Measurements from ENCODE around the gene FGFR3.

The FGFR3 gene

DNA sequence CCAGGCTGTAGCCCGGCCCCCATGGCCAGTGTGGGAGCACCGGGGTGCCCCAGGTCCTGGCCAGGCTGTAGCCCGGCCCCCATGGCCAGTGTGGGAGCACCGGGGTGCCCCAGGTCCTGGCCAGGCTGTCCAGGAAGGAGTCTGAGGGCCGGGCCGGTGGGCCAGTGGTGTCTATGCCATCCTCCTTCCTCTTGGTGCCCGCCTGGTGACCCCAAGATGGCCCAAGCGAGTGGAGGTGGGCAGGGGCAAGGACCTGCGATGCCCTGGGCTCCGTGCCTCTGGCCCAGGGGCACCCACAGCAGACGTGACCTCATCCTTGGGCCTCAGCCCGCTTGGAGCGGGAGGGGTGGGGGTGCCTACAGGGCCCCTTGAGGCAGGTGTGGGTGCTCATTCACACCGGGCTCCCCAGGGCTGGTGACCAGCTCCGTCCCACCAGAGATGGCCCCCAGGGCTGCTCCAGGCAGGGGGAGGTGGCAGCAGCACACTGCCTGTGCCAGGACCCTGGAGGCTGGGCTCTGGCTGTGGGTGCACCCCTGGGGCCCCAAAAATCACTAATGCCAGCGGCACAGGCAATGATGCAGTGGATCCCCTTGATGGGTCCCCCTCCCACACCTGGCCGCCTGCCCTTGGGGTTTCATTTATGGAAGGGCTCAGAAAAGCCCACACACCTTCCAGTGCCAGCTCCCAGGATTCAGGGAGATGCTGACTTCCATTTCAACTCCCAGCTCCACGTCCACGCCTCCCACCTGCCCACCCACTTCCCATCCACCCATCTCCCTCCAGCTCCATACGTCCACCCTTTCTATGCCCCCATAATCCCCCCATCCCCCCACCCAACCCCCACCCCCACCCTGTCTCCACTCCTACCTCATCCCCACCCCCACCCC, 36.0 kb upstream of the FGFR3 start:
- no peak for DNase-seq (ENCODE audit: low spot score)

- no peak for DNase-seq (ENCODE audit: low spot score)
Measured at GRCh38 chr4:1757836-1758235, 35.3 kb upstream of the FGFR3 start.

DNA sequence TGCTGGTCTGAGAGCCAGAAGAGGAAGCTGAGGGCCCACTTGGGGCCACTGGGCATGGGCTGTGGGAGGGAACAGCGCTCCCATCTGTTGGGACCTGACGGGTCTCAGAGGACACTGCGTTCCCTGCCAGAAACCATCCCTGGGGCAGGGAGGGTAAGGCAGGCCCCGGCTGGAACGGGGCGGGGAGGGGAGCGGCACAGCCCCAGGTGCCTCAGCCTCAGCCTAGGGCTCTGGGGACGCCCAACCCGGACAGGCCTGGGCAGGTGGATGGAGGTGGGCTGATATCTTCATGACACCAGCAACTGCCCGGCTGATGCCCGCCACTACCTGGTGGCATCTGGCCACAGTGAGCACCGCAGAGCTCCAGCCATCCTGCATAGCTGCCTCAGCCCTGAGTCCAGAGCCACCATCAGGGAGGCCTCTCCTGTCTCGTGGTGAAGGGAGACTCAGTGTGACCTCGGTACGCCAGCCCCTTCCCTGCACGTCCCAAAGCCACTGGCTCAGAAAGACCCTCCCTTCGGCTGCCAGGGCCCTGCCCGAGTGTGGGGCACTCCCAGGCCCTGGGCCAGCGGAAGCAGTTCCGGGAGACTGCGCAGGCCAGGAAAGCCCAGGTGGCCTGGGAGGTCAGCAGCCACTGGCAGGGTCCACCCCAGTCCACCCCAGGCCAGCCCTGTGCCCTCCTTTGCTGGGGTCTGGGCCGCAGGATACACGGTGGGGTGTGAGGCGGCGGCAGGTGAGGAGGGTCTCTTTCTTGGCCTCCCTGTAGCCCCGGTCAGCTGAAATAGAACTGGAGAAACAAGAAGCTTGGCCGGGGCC, 34.6 kb upstream of the FGFR3 start:
- DNase-seq (ENCODE audit: low spot score), result no peak

GRCh38 chr4:1759170-1759817, 33.8 kb upstream of the FGFR3 start:
- DNase-seq (ENCODE audit: low spot score), result no peak

GRCh38 chr4:1759818-1760223, 33.3 kb upstream of the FGFR3 start:
- DNase-seq (ENCODE audit: low spot score), result no peak

DNA sequence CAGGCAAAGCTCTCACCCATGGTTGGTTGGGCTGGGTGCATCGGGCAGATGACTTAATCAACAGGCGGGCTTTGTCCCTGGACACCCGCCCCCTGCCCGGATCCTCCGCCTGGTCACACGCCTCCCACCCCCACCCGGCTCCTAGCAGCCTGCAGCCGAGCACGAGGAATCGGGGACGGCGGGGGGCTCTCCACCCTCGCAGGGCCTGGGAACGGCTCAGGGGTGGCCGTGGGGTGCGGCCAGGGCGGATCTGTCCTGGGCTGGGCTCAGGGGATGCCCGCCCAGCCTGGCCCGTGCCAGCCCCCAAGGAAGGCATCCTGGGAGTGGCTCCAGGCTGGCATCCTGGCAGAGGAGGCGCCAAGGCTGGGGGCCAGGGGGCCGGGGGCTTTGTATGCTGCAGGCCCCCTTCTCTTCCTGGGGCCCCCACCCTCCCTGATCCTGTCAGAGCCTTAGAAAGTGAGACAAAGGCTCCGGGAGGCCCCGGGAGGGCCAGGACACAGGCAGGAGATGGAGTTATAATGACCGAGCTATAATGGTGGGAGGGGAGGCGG, 32.5 kb upstream of the FGFR3 start:
- DNase-seq (ENCODE audit: low spot score), result no peak

GRCh38 chr4:1761130-1761689, 31.9 kb upstream of the FGFR3 start:
- DNase-seq (ENCODE audit: low spot score), result no peak

GRCh38 chr4:1762264-1763010, 30.7 kb upstream of the FGFR3 start:
- no peak for DNase-seq (ENCODE audit: low spot score)

- no peak for DNase-seq (ENCODE audit: low spot score)
Measured at GRCh38 chr4:1763070-1763549, 30.0 kb upstream of the FGFR3 start.

GRCh38 chr4:1763550-1764080, 29.5 kb upstream of the FGFR3 start:
- peak; percentile 67 for DNase-seq (ENCODE audit: low spot score)

- DNase-seq (ENCODE audit: low spot score), result no peak
Measured at GRCh38 chr4:1764670-1765069, 28.4 kb upstream of the FGFR3 start.

GRCh38 chr4:1765409-1766072, 27.6 kb upstream of the FGFR3 start:
- no peak for DNase-seq (ENCODE audit: low spot score)

GRCh38 chr4:1766106-1767060, 26.7 kb upstream of the FGFR3 start:
- DNase-seq (ENCODE audit: low spot score), result peak; percentile 61

- DNase-seq (ENCODE audit: low spot score), result peak; percentile 79
Measured at GRCh38 chr4:1767061-1767769, 25.9 kb upstream of the FGFR3 start.

DNA sequence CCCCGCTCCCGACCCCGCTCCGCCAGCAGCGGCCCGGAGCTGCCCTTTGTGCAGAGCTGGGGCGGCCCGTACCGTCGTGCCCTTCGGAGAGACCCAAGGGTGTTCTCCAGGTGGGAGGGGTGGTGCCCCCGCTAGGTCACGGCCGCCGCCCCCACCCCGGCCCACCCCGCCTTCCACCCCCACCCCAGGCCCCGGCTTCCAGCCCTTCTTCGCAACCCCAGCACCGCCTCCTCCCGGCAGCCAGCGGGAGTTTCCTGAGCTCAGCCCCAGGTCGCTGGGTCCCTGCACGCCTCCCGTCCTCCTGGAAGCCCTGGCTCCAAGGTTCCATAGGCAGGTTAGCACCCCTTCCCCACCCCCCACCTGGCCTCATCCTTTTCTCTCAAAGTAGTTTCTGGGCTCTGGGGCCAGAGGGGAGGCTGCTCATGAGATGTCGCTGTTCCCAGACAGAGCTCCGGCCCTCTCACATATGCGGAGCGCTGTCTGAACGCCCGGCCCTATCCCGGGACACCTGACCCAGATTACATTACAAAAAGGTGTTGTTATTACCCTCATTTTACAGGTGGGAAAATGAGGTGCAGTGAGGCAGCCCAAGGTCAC, 25.2 kb upstream of the FGFR3 start:
- DNase-seq (ENCODE audit: low spot score), result peak; percentile 90

- no peak for DNase-seq (ENCODE audit: low spot score)
Measured at GRCh38 chr4:1768367-1769034, 24.6 kb upstream of the FGFR3 start.

DNA sequence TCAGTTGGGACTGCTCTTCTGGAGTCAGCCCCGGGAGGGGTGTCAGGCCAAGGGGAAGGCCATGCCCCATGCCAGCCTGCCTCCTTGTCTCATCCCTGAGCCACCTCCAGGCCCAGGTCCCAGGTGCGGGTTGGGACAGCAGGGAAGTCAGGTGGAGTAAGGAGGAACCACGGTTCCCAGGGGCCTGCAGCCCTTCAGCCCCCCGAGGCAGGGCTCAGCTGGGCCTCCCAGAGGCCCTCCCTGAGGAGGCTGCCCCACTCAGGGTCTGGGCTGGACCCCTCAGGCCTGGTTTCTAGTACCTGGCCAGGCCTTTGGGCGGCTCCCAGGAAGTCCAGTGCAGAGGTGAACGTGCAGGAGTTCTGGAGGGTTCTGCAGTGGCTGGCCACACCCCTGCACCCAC, 23.4 kb upstream of the FGFR3 start:
- DNase-seq (ENCODE audit: low spot score), result no peak

All from iPS-NIHi11 (cell line).